A673 (cell line): ENCODE data around the gene PNRC2.

Source experiments
- CTCF ChIP-seq: fragments of 300-800, 200-600 bp; sonication (generic); conservative IDR thresholded peaks from 2 replicates; pipeline ENCODE4 v1.5.1; 2017; ENCODE audit warnings: low read depth, mild to moderate bottlenecking, antibody characterized with exemption, low read length, moderate library complexity, mixed read lengths
- EZH2 ChIP-seq: fragments of 200-600 bp; sonication (generic); IDR thresholded peaks from 2 replicates; pipeline ENCODE4 v1.6.1; 2017; ENCODE audit warnings: borderline replicate concordance, low read depth, mild to moderate bottlenecking, mixed read lengths, antibody characterized with exemption, low read length; ENCODE audit not compliant: poor library complexity, severe bottlenecking

- TF ChIP-seq CTCF, result no peak
- no peak for TF ChIP-seq EZH2
Measured at GRCh38 chr1:23979387-23979880, 19.8 kb downstream of the PNRC2 start.
